K562 (cell line): ENCODE data around the gene KDM2B. TPM values are rescaled to one million over a fixed set of nuclear protein-coding genes. Genes with fewer than 3 reads are reported as not detected.

Experiments
- ATAC-seq: fragments of 200-7000 bp; cut with Tn5 transposase; 3 replicates; pipeline ENCODE4 v1.9.1; 2020; ENCODE audit warnings: moderate library complexity
- BruUV-seq: library from RNA; stranded (reverse); fragments of 400-500 nt; replicated peaks from 2 replicates; lab custom pipeline; 2021; lab: Mats Ljungman, UMichigan
- CTCF ChIA-PET: fragments of 300-600 bp; formaldehyde crosslinking; extraction: SDS; loops from one replicate; lab custom pipeline; 2021; ENCODE audit warnings: low intra/inter-chr PET ratio; lab: Yijun Ruan, JAX
- POLR2A ChIA-PET: fragments of 300-600, 350-650 bp; sonication (Branson Sonifier 250); formaldehyde crosslinking; extraction: SDS; loops from one replicate; lab custom pipeline; 2021; ENCODE audit warnings: antibody characterized with exemption, inconsistent platforms; lab: Yijun Ruan, JAX
- DNase-seq, 4 experiments: peaks; one replicate each; pipeline versions ENCODE4 v3.0.0 to v3.0.0-alpha.2; 2011 to 2018; ENCODE audit warnings: low spot score in 3 of 4, mixed read lengths in 3 of 4; ENCODE audit errors: extremely low read depth in 1 of 4
- FAIRE-seq: peaks from 2 replicates; lab custom pipeline; 2011; peaks lifted over from hg19 to GRCh38; lab: Jason Lieb, UNC
- H2AFZ ChIP-seq: 2 replicates; pipeline ENCODE4 v1.6.0; 2011; ENCODE audit warnings: low read depth, low read length, control low read depth, inconsistent platforms
- H3K27ac ChIP-seq: fragments of 200-600 bp; 3 replicates; pipeline ENCODE4 v1.8.0; 2011; ENCODE audit warnings: low read depth, mild to moderate bottlenecking, control low read depth, inconsistent platforms, low read length, moderate library complexity, mixed read lengths; ENCODE audit errors: extremely low read depth
- H3K27me3 ChIP-seq, 2 experiments: fragments of 300-600 bp in 1 of 2; 2 replicates in 1 of 2; 3 replicates in 1 of 2; pipeline versions ENCODE4 v1.6.0 to v1.8.0; 2011; ENCODE audit warnings: inconsistent platforms in 2 of 2, low read length in 2 of 2, mild to moderate bottlenecking in 1 of 2, mixed read lengths in 1 of 2, moderate library complexity in 1 of 2; ENCODE audit not compliant: control insufficient read depth in 2 of 2, insufficient read depth in 2 of 2
- H3K36me3 ChIP-seq: fragments of 300-600 bp; 3 replicates; pipeline ENCODE4 v1.8.0; 2011; ENCODE audit warnings: mild to moderate bottlenecking, low read length, inconsistent platforms; ENCODE audit not compliant: control insufficient read depth, insufficient read depth
- H3K4me1 ChIP-seq, 2 experiments: fragments of 200-600 bp in 1 of 2; replicated peaks in 1 of 2; 2 replicates in 1 of 2; 3 replicates in 1 of 2; pipeline versions ENCODE4 v1.5.1 to v1.8.0; 2011; ENCODE audit warnings: inconsistent platforms in 2 of 2, low read length in 2 of 2, mild to moderate bottlenecking in 1 of 2, mixed read lengths in 1 of 2, moderate library complexity in 1 of 2; ENCODE audit not compliant: control insufficient read depth in 2 of 2, insufficient read depth in 2 of 2
- H3K4me2 ChIP-seq: 2 replicates; pipeline ENCODE4 v1.6.1; 2011; ENCODE audit warnings: low read length, control low read depth, inconsistent platforms, mixed read lengths; ENCODE audit not compliant: insufficient read depth
- H3K4me3 ChIP-seq: fragments of 200-600 bp; sonication (generic), shearing (Covaris generic); 2 replicates; pipeline ENCODE4 v1.5.1; 2016; ENCODE audit warnings: control low read depth, inconsistent platforms
- H3K79me2 ChIP-seq: fragments of 200-600 bp; 3 replicates; pipeline ENCODE4 v1.8.0; 2011; ENCODE audit warnings: low read length, inconsistent platforms; ENCODE audit not compliant: control insufficient read depth, insufficient read depth
- H3K9ac ChIP-seq, 2 experiments: 2 replicates each; pipeline versions ENCODE4 v1.6.0 to v1.6.1; 2011; ENCODE audit warnings: low read depth in 2 of 2, low read length in 2 of 2, control low read depth in 1 of 2, inconsistent platforms in 1 of 2, mild to moderate bottlenecking in 1 of 2, mixed read lengths in 1 of 2; ENCODE audit not compliant: insufficient read depth in 1 of 2
- H3K9me1 ChIP-seq: one replicate; pipeline ENCODE4 v1.6.0; 2011; ENCODE audit warnings: inconsistent platforms, mild to moderate bottlenecking, low read length, moderate library complexity; ENCODE audit not compliant: control insufficient read depth, insufficient read depth
- H3K9me3 ChIP-seq: replicated peaks from 2 replicates; pipeline ENCODE4 v1.5.1; 2011; ENCODE audit warnings: low read depth, low read length, inconsistent platforms; ENCODE audit not compliant: control insufficient read depth, insufficient read depth
- H4K20me1 ChIP-seq: replicated peaks from 2 replicates; pipeline ENCODE4 v1.6.1; 2011; ENCODE audit warnings: low read length, inconsistent platforms, mixed read lengths; ENCODE audit not compliant: control insufficient read depth, insufficient read depth
- DIDO1 ChIP-seq: fragments of 450-650 bp; IDR thresholded peaks from 2 replicates; pipeline ENCODE4 v1.6.1; 2016; ENCODE audit warnings: low read depth, missing biosample characterization, missing genetic modification characterization
- E2F5 ChIP-seq: sonication (generic); formaldehyde crosslinking; IDR thresholded peaks from 2 replicates; pipeline ENCODE4 v1.8.0; 2022; ENCODE audit warnings: mild to moderate bottlenecking, missing genetic modification reagents
- HES1 ChIP-seq: fragments of 450-650 bp; IDR thresholded peaks from 2 replicates; pipeline ENCODE4 v1.6.1; 2016; ENCODE audit warnings: low read depth, mild to moderate bottlenecking, moderate library complexity
- PRDM10 ChIP-seq: fragments of 450-650 bp; IDR thresholded peaks from 2 replicates; pipeline ENCODE4 v1.6.1; 2018; ENCODE audit not compliant: partially characterized antibody
- TSC22D4 ChIP-seq: fragments of 450-650 bp; IDR thresholded peaks from 2 replicates; pipeline ENCODE4 v1.6.1; 2016; ENCODE audit warnings: missing genetic modification characterization, missing biosample characterization, control low read depth
- WGBS: fragments of 100-300 bp; shearing (Covaris generic); methylation state at CpG from one replicate; pipeline ENCODE4 v1.1.6; 2016; ENCODE audit warnings: low coverage, mixed read lengths; ENCODE audit not compliant: insufficient coverage; ENCODE audit errors: missing lambda C conversion rate; 5-methylcytosine and 5-hydroxymethylcytosine counted together
- in situ Hi-C: fragments of 300-500 bp; cut with MboI; formaldehyde crosslinking; loops from 4 replicates; pipeline ENCODE4 v1.15.0; 2018; ENCODE audit warnings: inconsistent platforms, mixed read lengths
- intact Hi-C: fragments of 100-400 bp; cut with micrococcal nuclease; formaldehyde crosslinking; loops from 2 replicates; pipeline ENCODE4 v1.14.2; 2022
- polyA plus RNA-seq, 8 experiments: library from polyadenylated mRNA; depleted of rRNA in 4 of 8; stranded (reverse) in 5 of 8; unstranded in 3 of 8; fragments of >200 nt; fragmentation: Nextera tagmentation in 2 of 8; fragmentation: Illumina TruSeq in 1 of 8; extraction: Ambion mirVana in 2 of 8; extraction: Trizol in 1 of 8; gene quantifications; 2 replicates each; pipeline versions ENCODE4 v1.2.1 to v1.2.3, GENCODE V29; 2011 to 2014; ENCODE audit warnings: inconsistent platforms in 1 of 8, missing spikeins in 1 of 8
- total RNA-seq, 7 experiments: library from RNA; depleted of rRNA in 6 of 7; stranded (reverse); fragments of >200 nt in 6 of 7; fragmentation: Illumina TruSeq in 2 of 7; extraction: Trizol in 2 of 7; gene quantifications; 2 replicates each; pipeline versions ENCODE4 v1.2.1 to v1.2.3, GENCODE V29; 2011 to 2021; ENCODE audit warnings: low replicate concordance in 1 of 7

The KDM2B gene
- total and polyA plus RNA-seq, 9 of the 15 experiments (the other 6 are each of a cell fraction or from before 2014, with no cell fraction given), result 7.4 to 50.5 (median 22.5) TPM

GRCh38 chr12:121442028-121442948, 138.5 kb downstream of the KDM2B start:
- ATAC-seq, result no peak

More at GRCh38 chr12:121442028-121442948, 138.5 kb downstream of the KDM2B start:
- Histone ChIP-seq H2AFZ (no peak overlapping the region), H3K27ac (no peak overlapping the region), H3K4me1 (peaks cover 0 to 26% of the 10 kb centered on the region in 2 experiments; a peak in 2 of 5 replicates)
- in situ Hi-C loops, result no loop called here
- CTCF ChIA-PET, result interaction anchor here (1.1 to 1.7 kb wide), 3 partner anchors 107 to 381 kb away, joined by 3 to 11 read pairs (median 5); no protein-coding TSS in a partner anchor
- intact Hi-C loops, result loop anchor here (2.0 kb wide), 1 partner anchor 107 kb away; no protein-coding TSS in a partner anchor
- TF ChIP-seq PRDM10 (no peak), TSC22D4 (tag) (no peak), HES1 (no peak), DIDO1 (tag) (no peak), E2F5 (CRISPR knock-in tag) (no peak)
- TF ChIP-seq, all 486 proteins: peak for 0
- DNase-seq, result no peak
- H3K9me1 ChIP-seq, result no peaks in the 10 kb centered on the region
- peaks cover 88% of the 10 kb centered on the region; the same call in 2 of the 3 replicates for H3K36me3 ChIP-seq
- H3K4me3 ChIP-seq, result no peak overlapping the region
- no peak overlapping the region; a peak in 1 of 4 replicates for H3K9ac ChIP-seq
- no TSS peak for BruUV-seq
- 0 out of 2 replicates have a peak, but pooled peaks cover 6% of the 10 kb centered on the region for H4K20me1 ChIP-seq
- H3K4me2 ChIP-seq, result no peak overlapping the region
- no peak for FAIRE-seq
- POLR2A ChIA-PET, result interaction anchor here (0.6 to 1.5 kb wide), 5 partner anchors 7 to 89 kb away, joined by 3 to 4 read pairs (median 3); no protein-coding TSS in a partner anchor
- no peaks in the 10 kb centered on the region for H3K27me3 ChIP-seq
- H3K79me2 ChIP-seq, result no peaks in the 10 kb centered on the region
- WGBS, result 96% methylated on average over 37 of the region's 68 CpGs
- H3K9me3 ChIP-seq, result no peaks in the 10 kb centered on the region
